NCI-H2196 treated with DMSO at 0.1 percent for 48 hours (cell line): ENCODE data around the gene ATG7.
"Not testable (repeated sequence)": the region's sequence is repeated elsewhere in the genome, so short reads cannot be mapped to it uniquely, and the experiment has no call there.

Experiments
- DNase-seq: peaks from one replicate; lab custom pipeline; 2025; ENCODE audit not compliant: unreplicated experiment; lab: John Stamatoyannopoulos, UW

The ATG7 gene

DNA sequence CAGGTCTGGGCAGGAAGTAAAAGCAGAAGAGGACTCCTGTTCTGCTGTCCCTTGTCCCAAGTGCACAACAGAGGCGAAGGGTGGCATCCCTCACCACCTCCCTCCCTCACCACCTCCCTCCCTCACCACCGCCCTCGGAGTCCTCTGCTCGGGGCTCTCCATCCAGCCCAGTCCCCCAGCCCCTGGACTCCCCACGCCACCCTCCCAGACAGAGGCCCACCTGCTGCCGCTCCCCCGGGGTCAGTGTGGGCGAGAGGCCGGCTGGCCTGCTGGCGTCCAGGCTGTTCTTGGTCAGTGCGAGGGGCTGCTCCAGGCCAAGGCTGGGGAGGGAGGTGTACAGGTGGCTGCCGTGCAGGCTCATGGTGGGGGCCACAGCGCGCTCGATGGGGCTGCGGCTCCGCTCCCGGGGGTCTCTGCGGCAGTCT is 292.4 kb downstream of the ATG7 start:
- DNase-seq = no peak

DNA sequence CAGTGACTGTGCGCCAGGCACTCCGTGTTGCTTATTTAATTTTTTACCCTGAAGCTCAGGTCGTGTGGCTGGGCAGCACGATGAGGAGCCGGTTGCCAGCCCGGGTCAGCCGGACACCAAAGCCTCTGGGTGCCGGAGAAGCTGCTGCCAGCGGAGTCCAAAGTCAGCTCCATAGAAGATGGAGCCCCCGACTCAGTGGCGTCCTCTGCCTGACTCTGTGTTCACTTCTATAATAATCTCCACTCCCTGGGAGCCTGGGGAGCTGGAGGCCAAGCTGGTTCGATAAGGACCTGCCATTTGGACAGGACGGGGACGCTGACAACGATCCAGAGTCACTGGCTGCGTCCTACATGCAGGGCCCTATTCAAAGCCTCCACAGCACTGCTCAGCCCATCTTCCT is 292.9 kb downstream of the ATG7 start:
- no peak for DNase-seq

DNA sequence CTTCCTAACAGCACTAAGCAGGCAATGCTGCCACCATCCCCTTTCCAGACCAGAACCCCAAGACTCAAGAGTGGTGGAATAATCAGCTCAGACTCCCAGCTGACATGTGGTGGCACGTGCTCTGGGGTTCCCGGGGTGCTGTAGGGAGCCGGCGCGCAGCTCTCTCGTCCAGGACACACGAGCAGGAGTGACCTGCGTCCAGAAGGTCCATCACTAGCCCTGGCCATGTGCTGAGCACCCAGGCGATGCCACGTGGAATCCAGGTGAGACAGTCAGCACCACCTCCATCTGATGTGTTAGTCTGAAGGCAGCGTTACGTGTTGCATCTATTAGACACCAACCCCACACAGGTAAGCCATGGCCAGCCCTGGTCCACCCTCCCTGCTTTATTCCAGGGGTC is 293.3 kb downstream of the ATG7 start:
- no peak for DNase-seq

DNA sequence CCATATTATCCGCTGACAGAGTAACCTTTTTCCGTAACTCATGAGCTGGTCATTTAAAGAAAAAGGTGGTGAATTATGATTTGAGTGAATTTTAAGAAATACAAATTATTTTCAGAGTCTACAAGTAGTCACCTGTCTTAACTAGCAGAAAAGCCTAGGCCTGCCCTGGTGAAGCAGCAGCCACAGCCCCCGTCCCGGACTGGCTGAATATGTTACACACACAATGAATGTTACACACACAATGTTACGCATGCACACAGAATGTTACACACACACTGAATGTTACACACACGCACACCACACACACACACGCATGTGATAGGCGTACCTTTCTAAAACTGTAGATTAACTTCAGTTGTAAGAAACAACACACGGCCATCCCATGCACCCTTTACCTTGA is 293.7 kb downstream of the ATG7 start:
- DNase-seq = no peak

DNA sequence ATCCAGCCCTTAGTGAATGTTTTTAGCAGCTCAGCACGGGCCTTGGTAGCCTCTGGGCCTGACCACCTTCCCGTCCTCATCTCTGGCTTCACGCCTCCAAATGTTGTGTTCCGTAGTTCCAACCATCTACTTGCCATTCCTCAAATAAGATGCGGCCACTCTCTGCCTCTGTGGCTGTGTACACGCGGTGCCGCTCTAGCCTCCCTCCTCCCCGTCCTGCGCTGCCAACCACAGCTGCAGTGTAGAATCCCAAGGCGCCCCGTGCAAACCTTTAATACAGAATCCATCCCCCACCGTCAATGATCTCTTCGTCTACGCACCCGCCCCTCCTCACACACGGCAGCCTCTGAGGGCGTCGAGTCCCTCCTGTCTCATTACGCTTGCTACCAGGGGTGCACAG is 294.3 kb downstream of the ATG7 start:
- DNase-seq = no peak

DNA sequence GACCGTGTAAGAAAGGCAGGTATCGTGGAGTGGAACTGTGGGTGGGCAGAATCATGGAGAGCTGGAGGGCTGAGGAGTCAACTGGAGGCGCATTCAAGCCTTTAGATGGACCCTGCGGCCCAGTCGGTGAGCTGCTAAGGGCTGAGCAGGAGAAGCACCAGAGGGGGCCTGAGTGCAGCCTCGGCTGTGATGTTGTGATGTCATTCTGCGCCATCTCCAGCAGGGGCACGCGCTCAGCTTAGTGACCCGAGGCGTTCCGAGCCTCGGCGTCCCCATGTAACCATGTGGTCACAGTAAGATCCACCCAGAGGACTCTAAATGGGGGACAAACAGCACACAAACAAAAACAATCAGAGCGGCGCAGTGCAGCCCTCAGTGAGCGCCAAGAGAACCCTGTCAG is 294.7 kb downstream of the ATG7 start:
- DNase-seq = no peak

DNA sequence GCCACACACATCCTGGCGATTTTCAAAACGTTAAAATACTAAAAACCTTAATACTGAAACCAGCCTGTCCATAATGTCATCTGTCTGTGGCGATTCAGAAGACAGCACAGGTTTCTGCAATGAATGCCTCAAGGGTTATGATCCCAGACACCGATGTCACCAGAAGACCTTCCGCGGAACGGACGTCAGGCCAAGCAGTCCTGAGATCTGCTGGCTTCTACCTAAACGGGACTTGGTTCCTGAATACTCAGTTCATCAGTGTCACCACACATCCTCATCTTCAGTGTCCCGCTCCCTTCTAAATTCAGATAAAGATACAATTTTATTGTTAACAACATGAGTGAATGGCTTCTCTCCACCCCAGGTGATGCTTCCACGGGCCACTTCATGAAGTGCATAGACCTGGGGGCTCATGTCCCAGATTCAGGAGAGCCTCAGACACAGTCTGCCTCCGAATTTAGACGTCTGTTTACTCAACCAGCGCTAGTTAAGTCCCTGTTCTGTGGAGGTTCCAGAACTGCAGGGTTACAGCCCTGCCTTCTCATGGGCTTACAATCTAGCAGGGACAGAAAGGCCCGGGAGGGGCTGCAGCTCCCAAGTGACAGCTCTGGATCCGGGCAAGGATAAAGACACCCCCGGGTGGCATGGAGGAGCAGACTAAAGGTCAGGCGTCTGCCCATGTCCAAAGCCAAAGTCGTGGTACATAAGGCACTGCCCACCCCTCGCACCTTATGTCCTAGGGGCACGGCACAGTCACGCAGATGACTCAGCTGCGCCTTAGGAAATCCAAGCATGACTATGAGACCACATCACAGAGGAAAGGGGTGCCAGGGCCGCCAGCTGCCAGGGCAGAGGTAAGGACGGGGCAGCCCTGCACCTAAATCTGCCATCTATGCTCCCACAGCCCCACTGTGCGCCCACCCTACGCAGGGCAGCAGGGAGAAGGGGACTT is 295.6 kb downstream of the ATG7 start:
- DNase-seq = no peak

DNA sequence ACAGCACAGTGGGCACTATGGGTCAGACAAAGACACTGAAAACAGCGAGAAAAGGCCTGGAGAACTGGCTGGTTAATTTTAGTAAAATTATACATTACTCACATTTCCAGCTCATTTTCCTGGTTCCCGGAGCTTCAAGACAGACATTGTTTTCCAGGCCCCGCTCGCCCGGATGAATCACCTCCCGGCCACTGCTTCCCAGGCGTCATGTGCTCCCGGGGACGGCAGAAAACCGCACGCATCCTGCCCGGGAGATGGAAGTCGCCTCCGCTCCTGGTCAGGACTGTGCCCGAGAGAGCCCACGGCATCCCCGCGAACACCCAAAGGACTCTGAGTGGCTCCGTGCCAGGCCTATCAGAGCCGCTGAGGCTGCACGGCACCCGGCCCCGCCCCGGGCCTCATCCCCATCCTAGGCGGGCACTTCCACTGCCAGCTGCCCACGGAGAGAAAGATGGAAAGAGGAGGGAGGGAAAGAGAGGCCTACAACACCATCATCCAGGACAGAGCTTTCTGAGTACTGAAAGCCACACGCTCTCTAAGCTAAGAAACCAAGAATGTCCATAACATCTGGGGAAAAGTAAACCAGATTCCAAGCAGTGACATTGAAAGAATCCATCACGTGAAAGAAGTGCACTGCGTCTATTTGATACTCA is 296.4 kb downstream of the ATG7 start:
- DNase-seq = no peak

DNA sequence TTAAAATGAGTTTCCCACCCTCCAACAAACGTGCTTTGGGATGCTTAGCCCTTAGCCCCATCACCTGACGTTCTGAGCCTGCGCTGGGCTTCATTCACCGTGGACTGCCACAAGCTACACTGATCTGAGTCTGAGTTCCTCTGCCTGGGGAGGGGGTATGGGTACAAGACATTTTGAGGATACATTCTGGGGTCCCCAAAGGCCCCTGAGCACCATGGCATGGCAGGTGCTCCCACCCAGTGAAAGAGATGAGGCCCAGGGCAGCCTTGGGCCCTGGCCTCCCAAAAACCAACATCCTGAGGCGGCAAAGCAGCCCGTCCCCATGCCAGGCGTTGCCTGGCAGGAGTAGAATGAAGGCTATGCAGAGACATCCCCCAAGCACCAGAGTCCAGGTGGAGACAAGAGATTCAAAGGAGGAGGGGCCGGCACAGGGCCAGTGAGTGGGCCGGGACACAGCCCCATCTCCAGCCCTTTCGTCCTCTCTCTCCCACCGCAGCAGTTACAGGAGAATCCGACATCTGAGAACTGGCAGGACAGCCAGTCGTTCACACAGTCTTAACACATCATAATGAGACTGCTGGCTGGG is 297.1 kb downstream of the ATG7 start:
- no peak for DNase-seq

DNA sequence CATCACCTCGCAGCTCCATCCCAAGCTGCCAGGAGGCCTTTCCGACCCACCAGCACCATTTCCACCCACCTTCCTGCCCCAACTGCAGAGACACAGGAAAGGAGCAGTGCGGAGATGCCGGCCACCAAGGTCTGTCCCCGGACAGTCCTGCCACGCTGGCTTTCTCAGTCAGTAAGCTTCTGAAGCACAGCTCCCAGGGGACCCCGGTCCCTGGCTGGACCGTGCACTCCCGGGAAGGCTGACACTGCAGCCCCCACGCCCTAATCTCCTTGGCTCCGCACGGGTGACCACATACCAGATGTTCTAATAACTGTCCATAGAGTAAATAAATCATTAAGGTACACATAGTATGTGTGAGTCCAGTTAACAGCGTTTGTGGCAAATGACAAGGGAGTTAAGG is 298.1 kb downstream of the ATG7 start:
- DNase-seq = no peak

DNA sequence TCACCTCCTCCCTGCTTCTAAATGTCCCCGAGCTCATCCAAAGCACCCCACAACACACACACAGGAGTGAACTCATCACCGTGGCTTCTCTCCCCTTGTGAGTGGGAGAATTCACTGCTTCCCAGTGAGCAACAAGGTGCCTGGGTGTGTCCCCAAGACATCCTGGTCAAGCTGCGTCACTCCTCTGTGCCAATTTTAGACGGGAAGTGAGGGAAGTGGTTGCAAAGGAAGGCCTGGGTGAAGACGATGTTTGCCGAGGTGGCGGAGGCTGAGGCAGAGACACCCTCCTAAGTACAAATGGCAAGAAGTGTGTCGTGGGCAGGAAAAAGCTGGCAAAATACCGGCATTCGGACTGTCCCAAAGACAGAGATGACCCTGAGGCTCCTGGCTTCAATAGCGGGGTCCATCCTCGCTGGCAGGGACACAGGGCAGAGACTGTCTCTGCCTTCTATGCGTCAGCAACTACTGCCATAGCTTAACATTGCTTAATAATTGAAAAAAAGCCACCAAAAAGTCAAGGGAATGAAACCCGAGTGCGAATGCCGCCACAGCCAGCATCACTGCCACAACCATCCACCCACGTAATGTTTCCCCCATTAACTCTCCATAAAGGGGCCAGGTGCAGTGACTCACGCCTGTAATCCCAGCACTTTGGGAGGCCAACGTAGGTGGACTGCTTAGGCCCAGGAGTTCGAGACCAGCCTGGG is 298.7 kb downstream of the ATG7 start:
- no peak for DNase-seq

DNA sequence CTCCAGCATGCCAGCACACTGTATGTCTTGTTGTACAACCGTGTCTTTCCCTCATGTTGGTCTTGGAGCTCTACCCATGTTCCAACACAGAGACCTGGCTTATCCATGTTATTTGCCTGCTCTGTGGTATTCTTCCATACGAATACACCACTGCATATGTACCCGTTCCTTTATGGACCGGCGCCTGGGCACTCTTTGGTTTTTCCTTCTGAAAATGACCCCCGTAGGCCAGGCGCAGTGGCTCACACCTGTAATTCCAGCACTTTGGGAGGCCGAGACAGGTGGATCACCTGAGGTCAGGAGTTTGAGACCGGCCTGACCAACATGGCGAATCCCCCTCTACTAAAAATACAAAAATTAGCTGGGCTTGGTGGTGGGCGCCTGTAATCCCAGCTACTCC is 300.5 kb downstream of the ATG7 start:
- DNase-seq = not testable (repeated sequence)

DNA sequence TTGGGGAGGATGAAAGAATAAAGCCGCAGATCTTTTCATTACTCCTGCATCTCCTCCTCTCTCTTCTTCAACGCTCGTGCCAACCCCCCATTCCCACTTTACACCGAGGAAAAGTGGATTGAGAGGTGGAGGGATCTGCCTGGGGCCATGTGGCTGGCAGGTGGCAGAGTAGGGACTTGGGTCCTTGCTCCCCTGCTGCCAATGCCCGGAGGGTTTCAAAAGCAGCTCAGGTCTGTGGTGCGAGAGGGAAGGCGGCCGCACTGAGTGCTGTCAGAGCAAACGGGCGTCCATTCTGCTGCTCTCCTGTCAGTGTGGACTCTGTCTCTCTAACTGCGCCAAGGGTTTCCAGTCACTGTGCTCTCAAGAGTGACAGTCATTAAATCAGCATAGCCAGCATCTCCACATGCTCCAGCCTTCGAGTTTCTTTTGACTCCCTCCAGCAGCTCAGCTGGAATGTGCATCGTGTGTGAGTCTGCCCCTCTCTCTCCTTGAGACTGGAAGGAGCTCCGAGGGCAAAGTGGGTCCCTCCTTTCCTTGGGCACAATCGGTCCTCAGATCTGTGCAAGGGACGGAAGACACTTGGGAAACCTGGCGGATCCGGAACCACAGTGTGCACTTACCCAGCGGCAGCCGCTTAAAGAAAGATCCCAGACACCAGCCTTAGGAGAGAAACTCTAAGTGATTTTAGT is 302.9 kb downstream of the ATG7 start:
- no peak for DNase-seq

DNA sequence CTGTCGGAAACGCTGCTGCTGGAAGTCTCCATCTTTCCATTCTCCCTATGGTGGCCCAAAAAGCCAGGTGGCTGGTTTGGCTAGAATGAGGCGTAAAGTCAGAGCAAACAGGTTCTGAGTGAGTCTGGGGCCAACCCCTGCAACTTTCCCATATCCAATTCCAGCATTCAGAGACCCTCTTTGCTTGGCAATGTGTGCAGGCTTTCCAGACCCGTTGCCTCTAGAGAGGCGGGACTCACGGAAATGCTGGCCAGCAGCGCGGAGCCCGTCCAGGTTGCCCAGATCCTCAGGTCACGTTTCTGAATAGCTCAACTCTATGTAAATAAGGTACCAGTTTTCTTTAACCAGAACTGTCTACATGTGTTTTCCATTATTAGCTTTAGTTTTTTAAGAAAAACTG is 303.5 kb downstream of the ATG7 start:
- DNase-seq = no peak

DNA sequence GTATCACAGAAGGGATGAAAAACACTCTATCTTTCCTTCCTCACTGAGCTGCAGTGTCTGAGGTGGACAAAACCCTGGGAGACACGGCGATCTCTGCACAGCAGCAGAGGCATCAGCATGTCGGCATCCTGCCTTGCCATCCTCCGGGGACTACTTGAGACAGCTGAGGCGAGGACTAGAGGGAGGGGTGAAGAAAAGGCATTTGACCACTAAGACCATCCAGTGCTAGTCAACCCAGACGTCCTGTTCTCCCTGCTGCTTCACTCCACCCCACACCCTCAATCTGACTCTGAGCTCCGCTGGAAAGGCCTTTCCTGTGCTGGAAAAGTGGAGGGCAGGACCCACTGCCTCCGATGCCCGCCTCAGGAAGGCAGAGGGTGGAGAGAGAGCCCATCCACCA is 304.3 kb downstream of the ATG7 start:
- DNase-seq = no peak

DNA sequence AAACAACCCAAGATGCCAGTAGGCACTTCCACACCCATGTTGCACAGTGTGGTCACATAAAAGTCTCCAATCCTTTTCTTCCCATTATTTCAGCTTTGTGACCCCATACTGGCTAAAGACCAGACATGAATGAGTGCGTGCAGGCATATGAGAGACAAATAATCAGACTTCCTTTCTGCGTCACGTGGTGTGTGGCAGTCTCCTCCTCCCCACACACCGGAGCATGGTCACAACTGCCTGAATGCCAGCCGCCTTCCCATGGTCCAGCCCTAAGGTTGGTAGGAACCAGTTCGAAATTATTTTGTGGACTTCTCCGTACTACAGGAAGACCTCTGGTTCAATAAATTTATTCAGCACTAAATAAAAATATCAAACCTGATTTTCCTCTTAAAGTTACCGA is 306.0 kb downstream of the ATG7 start:
- DNase-seq = no peak

DNA sequence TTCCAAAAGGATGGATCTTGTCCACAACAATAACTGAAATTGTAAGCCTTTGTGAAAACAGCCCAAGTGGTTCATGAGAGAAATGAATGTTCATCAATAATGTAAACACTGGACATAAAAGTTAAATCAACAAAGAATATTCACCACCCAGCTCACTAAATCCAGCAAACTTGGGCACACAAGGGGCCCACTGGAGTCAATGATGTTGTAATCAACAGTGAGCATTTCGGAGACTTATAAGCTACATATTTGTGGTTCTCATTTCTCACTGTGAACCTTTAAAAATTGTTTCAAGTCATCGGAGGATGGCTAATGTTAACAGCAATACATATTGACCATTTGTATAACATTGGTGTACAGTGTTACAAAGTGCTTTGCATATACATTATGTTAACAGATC is 308.4 kb downstream of the ATG7 start:
- DNase-seq = no peak

DNA sequence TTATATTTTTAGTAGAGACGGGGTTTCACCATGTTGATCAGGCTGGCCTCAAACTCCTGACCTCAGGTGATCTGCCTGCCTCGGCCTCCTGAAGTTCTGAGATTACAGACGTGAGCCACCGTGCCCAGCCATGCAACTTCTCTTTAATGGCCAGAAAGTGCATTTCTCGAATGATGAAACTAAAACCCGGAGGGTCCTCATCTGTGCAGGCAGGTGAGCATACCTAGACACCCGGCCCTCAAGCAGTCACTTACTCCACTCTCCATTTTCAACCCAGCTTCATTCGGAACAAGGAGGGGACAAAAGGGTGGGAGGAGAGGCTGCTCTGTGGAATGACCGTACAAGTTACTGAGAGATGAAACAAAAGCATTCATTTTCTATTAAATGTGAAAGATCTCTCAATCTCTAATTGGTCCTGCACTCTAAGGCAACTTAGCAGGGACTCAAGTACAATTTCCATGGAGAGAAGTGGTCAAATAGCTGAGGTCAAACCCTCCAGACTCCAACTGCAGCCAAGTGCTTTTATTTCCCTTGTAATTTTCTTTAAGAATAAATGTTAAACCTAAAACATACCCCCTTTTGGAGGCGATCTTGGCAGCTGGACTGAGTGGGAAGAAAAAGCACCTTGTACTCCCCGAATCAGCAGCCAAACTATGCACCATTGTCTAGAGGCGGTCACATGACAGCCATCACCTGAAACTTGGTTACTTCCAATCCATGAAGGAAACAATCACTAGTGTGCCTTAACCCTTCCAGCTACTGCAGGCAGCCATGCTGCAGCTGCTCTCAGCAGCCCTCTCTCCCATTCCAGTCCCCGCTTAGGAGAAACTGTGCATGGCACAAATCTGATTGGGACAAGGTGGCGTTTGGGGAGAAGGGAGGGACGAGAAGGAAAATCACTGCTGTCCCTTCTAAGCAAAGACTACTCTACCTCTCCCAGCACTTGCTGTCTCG is 309.3 kb downstream of the ATG7 start:
- DNase-seq = no peak

DNA sequence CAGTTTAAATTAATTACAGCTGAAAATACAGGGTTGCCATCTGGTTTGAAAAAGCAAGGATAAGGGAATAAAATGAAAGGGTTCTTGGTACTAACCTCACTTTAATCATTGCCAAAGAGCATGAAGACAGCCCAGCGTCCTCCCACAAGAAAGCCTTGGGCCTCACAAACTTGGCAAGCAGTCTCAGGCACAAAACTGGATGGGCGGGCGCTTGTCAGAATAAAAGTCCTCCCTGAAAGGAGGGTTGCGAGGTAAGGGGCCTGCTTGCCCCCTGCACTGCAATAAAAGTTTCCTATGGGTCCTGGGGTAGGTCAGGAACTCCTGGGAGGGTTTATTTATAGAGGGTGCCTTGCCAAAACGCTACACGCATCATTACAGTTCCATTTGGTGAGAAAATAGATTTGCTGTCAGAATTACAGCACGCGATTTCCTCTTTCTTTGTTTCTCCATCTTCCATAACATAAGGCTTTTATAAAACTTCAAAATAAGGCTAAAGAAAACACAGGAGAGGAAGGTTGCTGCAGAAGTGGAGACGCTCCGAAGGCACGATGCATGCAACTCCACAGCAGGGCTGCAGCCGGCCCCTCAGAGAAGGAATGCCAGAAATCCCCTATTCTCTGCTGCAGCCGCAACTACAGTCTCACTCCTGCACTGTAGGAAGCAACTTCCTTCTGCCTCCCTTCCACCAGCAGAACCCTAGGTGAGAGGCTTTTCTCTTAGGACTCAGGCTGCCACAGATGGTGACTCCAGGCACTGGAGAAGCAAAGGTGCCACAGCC is 310.2 kb downstream of the ATG7 start:
- no peak for DNase-seq
